ENCODE results near the gene GPX5. TPM values are rescaled to one million over a fixed set of nuclear protein-coding genes. Genes with fewer than 3 reads are reported as not detected.

GPX5 gene
- total and polyA plus RNA-seq, 2 experiments from 2014 or later: not detected

DNA sequence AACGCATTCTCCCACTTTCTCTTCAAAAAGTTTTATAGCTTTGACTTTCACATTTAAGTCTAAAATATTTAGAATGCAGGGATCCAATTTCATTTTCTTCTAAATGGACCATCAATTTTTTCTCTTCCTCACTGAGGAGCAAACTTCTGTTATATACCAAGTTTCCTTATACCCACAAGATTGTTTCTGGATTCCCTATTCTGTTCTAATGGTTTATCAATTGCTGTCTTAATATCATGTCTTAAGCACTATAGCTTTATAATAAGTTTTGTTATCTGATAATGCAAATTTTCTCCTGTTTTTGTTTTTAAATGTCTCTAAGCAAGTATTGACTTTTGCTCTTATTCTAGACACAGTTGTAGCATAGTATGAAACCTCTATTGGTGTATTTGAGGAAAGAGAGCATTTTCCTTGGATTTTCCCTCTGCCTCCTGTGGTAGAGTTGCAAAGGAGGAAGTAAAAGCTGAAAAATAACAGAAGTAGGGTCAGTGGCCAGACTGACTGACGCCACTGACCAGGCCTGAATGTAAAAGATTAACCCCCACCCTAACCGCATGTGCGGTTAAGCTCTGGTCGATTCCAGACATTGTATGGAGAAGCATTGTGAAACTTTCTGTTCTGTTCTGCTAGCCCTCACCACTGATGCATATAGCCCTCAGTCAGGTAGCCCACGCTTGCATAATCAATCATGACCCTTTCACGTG, 40.3 kb downstream of the GPX5 start:
- Histone ChIP-seq H3K36me3 (ENCODE audit: insufficient read depth) (no peaks in the 10 kb centered on the region), H3K4me3 (no peak overlapping the region), H3K27me3 (ENCODE audit: insufficient read depth) (no peaks in the 10 kb centered on the region), H3F3A (replicated peaks; ENCODE audit: low read depth) (no peaks in the 10 kb centered on the region), H3K27ac (ENCODE audit: low read depth) (no peak overlapping the region), H3K79me2 (replicated peaks; ENCODE audit: insufficient read depth) (no peaks in the 10 kb centered on the region), H3K4me1 (ENCODE audit: insufficient read depth) (no peaks in the 10 kb centered on the region), H2AFZ (no peak overlapping the region), H3K9me2 (ENCODE audit: insufficient read depth) (no peaks in the 10 kb centered on the region), H3K4me2 (no peak overlapping the region), H4K20me1 (replicated peaks; ENCODE audit: insufficient read depth) (no peaks in the 10 kb centered on the region)
- Mint-ChIP-seq H3K9me3 (no peaks in the 10 kb centered on the region), H3K4me1 (peaks cover 2% of the 10 kb centered on the region; the same call in 1 of the 3 replicates), H3K27ac (no peak overlapping the region), H3K27me3 (ENCODE audit: insufficient read depth, low read depth, poor library complexity) (peaks cover 3% of the 10 kb centered on the region), H3K4me3 (no peak overlapping the region), H3K36me3 (ENCODE audit: low read depth) (no peaks in the 10 kb centered on the region)
- ATAC-seq: no peak
- no peak for DNase-seq (ENCODE audit: low spot score)
- no peak for TF ChIP-seq NANOG (IDR thresholded peaks at IDR 0.05; ENCODE audit: borderline replicate concordance)
- TF ChIP-seq, protein P1, sequence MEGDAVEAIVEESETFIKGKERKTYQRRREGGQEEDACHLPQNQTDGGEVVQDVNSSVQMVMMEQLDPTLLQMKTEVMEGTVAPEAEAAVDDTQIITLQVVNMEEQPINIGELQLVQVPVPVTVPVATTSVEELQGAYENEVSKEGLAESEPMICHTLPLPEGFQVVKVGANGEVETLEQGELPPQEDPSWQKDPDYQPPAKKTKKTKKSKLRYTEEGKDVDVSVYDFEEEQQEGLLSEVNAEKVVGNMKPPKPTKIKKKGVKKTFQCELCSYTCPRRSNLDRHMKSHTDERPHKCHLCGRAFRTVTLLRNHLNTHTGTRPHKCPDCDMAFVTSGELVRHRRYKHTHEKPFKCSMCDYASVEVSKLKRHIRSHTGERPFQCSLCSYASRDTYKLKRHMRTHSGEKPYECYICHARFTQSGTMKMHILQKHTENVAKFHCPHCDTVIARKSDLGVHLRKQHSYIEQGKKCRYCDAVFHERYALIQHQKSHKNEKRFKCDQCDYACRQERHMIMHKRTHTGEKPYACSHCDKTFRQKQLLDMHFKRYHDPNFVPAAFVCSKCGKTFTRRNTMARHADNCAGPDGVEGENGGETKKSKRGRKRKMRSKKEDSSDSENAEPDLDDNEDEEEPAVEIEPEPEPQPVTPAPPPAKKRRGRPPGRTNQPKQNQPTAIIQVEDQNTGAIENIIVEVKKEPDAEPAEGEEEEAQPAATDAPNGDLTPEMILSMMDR (conservative IDR thresholded peaks at IDR 0.05; ENCODE audit: low read depth in 2 of 2): no peak
- no peak for TF ChIP-seq POLR2AphosphoS5 (IDR thresholded peaks at IDR 0.05; ENCODE audit: low read depth)
- no peak for TF ChIP-seq STAT1 (IDR thresholded peaks at IDR 0.05; ENCODE audit: unreplicated experiment)
- no peak for TF ChIP-seq EZH2 (IDR thresholded peaks at IDR 0.05; ENCODE audit: low read depth, unreplicated experiment)
- TF ChIP-seq, protein P2, sequence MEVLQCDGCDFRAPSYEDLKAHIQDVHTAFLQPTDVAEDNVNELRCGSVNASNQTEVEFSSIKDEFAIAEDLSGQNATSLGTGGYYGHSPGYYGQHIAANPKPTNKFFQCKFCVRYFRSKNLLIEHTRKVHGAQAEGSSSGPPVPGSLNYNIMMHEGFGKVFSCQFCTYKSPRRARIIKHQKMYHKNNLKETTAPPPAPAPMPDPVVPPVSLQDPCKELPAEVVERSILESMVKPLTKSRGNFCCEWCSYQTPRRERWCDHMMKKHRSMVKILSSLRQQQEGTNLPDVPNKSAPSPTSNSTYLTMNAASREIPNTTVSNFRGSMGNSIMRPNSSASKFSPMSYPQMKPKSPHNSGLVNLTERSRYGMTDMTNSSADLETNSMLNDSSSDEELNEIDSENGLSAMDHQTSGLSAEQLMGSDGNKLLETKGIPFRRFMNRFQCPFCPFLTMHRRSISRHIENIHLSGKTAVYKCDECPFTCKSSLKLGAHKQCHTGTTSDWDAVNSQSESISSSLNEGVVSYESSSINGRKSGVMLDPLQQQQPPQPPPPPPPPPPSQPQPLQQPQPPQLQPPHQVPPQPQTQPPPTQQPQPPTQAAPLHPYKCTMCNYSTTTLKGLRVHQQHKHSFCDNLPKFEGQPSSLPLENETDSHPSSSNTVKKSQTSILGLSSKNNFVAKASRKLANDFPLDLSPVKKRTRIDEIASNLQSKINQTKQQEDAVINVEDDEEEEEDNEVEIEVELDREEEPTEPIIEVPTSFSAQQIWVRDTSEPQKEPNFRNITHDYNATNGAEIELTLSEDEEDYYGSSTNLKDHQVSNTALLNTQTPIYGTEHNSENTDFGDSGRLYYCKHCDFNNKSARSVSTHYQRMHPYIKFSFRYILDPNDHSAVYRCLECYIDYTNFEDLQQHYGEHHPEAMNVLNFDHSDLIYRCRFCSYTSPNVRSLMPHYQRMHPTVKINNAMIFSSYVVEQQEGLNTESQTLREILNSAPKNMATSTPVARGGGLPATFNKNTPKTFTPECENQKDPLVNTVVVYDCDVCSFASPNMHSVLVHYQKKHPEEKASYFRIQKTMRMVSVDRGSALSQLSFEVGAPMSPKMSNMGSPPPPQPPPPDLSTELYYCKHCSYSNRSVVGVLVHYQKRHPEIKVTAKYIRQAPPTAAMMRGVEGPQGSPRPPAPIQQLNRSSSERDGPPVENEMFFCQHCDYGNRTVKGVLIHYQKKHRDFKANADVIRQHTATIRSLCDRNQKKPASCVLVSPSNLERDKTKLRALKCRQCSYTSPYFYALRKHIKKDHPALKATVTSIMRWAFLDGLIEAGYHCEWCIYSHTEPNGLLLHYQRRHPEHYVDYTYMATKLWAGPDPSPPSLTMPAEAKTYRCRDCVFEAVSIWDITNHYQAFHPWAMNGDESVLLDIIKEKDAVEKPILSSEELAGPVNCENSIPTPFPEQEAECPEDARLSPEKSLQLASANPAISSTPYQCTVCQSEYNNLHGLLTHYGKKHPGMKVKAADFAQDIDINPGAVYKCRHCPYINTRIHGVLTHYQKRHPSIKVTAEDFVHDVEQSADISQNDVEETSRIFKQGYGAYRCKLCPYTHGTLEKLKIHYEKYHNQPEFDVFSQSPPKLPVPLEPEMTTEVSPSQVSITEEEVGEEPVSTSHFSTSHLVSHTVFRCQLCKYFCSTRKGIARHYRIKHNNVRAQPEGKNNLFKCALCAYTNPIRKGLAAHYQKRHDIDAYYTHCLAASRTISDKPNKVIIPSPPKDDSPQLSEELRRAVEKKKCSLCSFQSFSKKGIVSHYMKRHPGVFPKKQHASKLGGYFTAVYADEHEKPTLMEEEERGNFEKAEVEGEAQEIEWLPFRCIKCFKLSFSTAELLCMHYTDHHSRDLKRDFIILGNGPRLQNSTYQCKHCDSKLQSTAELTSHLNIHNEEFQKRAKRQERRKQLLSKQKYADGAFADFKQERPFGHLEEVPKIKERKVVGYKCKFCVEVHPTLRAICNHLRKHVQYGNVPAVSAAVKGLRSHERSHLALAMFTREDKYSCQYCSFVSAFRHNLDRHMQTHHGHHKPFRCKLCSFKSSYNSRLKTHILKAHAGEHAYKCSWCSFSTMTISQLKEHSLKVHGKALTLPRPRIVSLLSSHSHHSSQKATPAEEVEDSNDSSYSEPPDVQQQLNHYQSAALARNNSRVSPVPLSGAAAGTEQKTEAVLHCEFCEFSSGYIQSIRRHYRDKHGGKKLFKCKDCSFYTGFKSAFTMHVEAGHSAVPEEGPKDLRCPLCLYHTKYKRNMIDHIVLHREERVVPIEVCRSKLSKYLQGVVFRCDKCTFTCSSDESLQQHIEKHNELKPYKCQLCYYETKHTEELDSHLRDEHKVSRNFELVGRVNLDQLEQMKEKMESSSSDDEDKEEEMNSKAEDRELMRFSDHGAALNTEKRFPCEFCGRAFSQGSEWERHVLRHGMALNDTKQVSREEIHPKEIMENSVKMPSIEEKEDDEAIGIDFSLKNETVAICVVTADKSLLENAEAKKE (CRISPR knock-in tag; IDR thresholded peaks at IDR 0.05): no peak
- no peak for TF ChIP-seq EZH2phosphoT487 (IDR thresholded peaks at IDR 0.05; ENCODE audit: unreplicated experiment)
- TF ChIP-seq, protein P3, sequence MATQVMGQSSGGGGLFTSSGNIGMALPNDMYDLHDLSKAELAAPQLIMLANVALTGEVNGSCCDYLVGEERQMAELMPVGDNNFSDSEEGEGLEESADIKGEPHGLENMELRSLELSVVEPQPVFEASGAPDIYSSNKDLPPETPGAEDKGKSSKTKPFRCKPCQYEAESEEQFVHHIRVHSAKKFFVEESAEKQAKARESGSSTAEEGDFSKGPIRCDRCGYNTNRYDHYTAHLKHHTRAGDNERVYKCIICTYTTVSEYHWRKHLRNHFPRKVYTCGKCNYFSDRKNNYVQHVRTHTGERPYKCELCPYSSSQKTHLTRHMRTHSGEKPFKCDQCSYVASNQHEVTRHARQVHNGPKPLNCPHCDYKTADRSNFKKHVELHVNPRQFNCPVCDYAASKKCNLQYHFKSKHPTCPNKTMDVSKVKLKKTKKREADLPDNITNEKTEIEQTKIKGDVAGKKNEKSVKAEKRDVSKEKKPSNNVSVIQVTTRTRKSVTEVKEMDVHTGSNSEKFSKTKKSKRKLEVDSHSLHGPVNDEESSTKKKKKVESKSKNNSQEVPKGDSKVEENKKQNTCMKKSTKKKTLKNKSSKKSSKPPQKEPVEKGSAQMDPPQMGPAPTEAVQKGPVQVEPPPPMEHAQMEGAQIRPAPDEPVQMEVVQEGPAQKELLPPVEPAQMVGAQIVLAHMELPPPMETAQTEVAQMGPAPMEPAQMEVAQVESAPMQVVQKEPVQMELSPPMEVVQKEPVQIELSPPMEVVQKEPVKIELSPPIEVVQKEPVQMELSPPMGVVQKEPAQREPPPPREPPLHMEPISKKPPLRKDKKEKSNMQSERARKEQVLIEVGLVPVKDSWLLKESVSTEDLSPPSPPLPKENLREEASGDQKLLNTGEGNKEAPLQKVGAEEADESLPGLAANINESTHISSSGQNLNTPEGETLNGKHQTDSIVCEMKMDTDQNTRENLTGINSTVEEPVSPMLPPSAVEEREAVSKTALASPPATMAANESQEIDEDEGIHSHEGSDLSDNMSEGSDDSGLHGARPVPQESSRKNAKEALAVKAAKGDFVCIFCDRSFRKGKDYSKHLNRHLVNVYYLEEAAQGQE (IDR thresholded peaks at IDR 0.05; ENCODE audit: unreplicated experiment): no peak
- no peak for TF ChIP-seq ZNF331 (CRISPR knock-in tag; IDR thresholded peaks at IDR 0.05; ENCODE audit: low read depth)
- TF ChIP-seq, protein P4, sequence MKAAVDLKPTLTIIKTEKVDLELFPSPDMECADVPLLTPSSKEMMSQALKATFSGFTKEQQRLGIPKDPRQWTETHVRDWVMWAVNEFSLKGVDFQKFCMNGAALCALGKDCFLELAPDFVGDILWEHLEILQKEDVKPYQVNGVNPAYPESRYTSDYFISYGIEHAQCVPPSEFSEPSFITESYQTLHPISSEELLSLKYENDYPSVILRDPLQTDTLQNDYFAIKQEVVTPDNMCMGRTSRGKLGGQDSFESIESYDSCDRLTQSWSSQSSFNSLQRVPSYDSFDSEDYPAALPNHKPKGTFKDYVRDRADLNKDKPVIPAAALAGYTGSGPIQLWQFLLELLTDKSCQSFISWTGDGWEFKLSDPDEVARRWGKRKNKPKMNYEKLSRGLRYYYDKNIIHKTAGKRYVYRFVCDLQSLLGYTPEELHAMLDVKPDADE (IDR thresholded peaks at IDR 0.05): no peak
- no peak for TF ChIP-seq ZNF114 (CRISPR knock-in tag; IDR thresholded peaks at IDR 0.05)
- no peak for TF ChIP-seq CREB1 (CRISPR knock-in tag; IDR thresholded peaks at IDR 0.05; ENCODE audit: low read depth)
- TF ChIP-seq JUNB (IDR thresholded peaks at IDR 0.05; ENCODE audit: unreplicated experiment): no peak

All from GM23338 (cell line).